ENCODE measurements around the gene FSTL4.

Gene FSTL4

DNA sequence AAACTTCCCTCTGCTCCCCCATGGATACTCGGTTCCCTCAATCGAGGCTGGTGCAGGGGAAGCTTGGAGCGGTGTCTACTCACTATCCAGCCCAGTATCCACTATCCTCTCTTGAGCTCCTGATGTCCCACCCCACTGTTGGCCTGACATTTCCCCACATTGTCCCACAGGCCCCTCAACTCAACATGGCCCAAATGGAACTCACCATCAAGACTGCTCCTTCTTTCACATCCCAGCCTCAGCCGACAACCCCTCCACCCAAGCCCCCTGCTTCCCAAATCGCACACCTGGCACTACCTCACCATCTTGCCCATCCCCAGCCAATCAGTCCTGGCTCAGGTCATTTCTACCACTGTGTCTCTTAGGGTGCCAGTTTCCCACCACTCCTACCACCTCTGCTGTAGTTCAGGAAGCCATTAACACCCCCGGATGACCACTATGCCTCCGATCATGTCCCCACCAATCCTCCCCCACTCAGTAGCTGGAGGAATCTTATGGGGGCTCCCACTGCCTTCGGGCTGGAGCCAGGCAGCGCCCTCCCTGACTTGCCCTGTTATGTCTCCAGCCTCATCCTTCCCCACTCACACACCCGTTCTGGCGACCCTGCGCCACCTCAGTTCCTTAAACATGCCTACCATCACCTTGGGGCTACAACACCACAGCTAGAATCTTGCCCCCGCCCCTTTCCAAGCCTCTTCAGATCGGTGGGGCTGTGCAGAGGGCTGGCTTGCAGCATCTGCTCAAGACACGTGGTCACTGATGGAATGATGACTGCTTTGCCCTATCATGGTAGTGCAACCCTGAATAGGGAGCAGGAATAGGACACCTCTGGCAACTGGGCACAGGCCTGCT is 273.6 kb downstream of the FSTL4 start:
- no peak for DNase-seq (ENCODE audit: low read depth)

DNA sequence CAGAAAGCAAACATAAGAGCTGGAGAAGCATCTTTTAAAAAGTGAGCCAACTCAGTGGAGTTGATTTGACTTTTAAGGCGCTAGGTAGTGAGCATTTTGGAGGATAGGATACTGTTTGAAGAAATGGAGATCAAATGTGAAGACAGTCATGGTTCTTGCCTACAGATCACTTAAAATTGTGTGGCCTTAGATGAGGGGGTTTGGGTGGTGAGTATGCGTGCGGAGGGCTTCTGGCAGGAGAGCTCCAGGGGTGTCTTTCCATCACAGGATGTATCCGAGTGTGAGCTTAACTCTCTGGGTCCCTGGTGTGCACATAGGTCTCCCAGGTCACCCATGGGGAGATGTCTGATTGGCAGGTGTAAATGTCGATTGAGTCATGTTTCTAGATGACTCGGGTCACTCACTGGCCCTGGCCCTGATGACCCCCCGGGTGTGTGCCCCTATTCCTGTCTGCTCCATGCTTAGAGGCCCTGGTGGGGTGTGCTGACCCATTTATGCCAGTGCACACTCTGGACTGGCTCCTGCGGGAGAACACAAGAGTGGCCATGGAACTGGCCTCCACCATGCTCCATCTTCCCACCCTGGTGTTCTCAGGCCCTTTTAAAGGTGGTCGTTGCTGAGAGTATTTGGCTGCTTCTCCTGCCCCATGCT is 274.4 kb downstream of the FSTL4 start:
- DNase-seq (ENCODE audit: low read depth): no peak

DNA sequence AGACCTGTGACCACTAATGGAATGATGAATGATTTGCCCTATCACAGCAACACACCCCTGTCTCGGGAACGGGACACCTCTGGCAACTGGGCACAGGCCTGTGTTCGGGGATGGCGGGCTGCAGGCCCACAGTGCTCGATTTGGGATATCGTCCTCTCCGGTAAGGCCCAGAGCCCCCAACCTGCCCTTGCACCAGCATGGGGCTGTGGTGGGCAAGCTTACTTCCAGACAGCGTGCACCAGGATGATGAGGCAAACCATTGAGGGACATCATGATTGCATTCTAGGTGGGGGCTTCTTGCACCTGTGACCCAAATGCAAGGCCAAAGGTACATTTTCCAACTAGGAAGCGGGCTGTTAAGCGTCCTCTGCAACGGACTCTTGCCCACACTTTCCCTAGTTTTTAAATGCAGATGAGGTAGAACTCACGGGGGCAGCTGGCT is 275.4 kb downstream of the FSTL4 start:
- DNase-seq (ENCODE audit: low read depth): no peak

DNA sequence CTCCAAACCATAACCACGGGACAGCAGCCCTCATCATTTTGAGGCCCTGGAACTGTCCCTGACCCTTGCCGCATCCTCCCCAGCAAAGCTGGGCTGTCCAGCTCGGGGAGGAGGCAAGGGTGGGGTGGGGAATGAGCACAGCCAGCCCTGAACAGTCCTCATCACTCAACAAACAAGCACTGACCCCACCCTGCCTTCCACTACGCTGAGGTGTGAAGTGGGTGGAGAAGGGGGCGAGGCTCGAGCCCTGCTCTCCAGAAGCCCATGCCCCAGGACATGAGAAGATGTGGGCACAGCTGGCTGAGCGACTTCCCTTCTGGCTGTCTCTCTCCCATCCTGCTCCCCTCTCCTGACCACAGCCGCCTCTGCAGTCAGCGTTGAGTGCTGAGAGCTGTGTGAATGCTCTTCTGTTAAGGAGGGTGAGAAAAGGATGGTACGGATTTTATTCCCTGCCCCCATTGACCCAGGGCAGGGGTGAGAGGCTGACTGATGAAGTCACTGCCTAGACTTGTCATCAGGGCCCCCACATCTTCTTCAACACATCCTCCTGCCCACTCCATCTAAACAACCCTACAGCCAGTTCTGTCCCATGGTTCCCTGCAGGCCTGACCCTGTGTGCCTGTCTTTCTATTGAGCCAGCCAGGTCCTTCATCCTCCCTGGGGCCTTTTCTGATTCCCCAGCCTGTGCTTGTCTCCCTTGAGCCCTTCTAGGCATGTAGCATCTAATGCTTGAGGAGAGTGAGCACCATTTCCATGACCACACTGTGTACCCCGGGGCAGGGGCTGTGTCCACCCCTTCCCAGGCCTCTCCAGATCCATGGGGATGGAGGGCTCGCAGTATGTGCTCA is 276.0 kb downstream of the FSTL4 start:
- DNase-seq (ENCODE audit: low read depth): no peak

DNA sequence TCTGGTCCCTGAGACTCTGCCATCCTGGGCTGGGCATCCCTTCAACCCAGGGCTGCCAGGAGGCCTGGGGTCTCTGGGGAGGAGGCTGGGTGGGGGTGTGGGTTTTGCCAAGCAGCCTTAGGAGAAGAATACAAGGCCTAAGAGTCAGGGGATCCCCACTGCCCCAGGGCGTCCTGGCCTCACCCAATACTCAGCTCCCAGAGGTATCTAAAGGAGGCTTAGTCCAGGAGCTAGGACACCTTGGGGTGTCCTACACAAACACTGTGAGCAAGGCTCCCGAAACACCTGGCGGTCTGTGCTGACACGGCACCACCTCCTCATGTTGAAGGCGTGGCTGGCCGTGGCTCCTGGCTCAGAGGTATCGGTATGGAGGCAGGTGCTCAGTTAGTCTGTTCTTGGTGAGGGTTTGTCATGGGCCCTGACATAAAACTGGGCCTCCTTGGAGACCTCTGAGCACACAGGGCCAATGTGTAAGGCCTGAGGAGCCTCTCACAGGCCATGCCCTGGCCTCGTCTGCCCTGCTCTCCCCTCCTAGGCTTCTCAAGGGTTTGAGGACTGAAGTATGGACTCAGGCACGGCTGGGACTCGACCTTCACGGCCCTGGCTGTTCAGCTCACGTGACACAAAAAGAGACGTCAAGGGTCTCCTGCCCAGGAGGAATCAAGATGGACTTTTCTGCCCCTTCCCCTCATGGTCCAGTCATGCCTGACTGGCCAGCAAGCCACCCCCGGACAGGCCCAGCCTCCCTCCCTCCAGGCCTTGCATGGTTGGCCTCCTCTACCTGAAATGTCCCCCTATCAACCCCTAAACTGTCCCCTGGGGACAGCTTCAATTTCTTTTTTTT is 277.3 kb downstream of the FSTL4 start:
- no peak for DNase-seq (ENCODE audit: low read depth)

DNA sequence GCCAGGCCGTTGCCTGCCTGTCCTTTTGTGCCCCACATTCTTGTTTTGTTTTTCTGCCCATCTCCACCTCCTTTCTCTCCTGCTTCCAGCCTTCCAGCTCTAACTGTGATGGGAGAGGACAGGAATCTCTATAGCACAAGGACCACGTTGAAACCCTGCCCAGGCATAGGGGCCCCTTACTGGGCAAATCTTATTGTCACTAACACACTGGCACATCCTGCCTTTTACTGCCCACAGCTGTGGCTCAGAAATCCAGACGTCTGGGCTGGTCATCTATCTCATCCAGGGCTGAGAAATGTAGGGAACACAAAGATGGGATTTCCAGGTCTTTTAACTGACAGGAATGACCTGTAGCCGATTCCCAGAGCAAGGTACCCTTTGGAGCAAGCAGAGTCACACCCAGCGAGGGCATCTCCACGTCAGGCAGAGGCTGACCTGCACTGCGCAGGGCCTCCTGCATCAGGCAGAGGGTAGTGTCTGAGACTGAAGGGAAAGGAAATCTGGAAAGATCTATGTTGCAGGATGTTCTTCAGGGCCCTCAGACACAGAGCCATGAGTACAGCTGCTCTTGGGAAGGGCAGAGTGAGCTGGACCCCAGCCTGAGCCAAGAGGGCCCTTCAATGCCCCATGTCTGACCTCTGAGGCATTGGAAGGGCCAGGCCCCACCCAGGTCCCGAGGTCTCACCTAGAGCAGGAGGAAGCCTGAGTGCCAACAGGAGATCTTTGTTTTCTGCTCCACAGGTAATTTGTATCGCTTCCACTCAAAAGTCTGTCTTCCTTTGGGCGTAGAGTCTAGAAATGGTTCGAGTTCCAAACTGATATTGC is 278.8 kb downstream of the FSTL4 start:
- DNase-seq (ENCODE audit: low read depth): no peak

DNA sequence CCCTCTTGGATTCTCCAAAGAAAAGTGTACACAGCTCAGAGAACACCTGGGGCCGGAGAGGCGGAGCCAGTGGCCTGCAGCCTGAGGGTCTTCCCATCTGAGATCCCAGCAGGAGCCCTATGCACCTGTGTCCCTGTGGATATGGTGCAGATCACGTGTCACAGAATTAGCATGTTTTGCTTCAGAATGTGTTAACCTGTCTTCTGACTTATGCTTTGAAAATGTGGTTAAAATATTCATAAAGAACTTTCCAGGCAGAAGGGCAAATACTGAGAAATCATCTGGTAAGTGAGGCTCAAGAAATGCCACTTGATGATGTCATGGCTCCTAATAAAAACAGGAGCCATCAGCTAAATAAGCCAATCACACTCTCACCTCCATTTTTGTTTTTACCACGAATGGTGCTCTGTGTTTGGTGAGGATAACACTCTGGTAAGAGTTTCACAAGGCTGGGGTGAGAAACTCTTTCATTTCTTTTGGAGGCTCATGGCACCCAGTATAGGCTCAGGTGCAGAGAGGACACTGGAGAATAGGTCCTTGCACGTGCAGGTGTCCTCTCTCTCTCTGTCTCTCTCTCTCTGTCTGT is 279.8 kb downstream of the FSTL4 start:
- DNase-seq (ENCODE audit: low read depth): no peak

DNA sequence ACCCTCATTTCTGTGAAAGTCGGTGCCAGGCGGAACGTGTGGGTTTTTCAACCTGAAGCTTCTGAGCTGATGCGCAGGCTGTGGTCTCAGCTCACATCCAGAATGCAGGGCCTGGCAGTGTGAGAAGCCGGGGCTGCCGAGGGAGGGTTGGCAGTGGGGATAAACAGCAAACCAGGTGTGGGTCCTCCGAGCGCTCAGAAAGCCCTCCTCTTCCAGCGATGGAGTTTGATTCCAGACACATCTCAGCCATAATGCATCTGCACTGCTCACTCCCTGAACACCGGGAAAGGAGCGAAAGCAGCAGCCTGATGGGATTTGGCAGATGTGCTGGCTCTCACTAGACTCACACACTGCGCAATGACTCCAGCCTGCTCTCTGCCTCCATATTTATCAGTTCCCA is 280.4 kb downstream of the FSTL4 start:
- DNase-seq (ENCODE audit: low read depth): no peak

DNA sequence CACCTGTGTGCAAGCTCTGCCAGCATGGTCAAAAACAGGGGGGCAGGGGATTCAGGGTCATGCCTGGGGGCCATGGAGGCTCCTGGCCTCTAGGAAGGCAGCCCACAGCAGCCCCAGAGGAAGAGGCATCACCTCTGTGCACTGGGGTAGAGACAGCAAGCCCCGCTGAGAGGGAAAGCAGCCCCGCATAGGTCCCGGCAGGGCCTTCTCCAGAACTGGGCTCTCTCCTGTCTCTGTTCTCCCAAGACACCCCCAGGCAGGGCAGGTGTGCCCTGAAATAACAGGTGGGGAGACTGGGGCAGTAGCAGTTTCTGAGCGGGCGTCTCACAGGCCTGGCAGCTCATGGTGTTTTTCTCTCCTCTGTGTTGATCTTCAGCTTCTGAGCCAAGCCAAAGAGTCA is 281.4 kb downstream of the FSTL4 start:
- DNase-seq (ENCODE audit: low read depth): no peak

DNA sequence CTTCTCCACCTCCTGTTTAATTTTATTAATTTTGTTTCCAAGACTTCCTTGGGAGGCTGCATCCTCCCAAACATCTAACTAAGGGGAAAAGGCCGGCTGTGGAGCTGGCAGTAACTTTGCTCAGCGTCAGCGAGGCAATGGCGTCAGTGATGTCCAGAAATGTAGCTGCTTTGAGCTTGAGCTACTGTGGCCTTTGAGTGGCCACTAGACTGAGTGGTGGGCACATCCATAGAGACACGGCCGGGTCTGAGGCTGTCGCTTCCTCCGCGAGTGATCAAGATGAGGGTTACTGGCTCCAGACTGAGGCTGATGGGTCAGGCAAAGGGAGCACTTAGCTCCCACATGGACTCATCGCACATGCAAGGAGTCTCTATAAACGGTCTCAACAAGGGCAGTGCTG is 283.5 kb downstream of the FSTL4 start:
- no peak for DNase-seq (ENCODE audit: low read depth)

DNA sequence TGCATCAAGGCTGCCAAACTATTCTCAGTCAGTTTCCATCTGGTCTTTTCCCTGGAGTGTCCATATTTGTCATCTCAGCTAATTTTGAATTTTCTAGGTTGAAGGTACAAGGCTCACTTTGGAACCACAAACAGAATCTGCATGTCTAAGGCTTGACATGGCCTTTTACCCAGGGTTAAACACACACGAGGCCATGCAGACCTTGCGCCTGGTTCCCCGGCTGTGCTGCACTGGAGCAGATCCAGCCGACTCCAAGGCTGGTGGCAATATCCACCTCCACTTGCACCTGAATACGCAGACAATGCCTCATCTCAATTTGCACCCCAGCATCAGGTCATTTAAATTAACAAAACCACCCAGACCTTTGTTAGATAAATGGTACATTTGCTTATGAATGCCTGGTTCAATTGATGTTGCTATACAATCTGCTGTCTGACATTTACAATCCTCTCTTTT is 284.4 kb downstream of the FSTL4 start:
- DNase-seq (ENCODE audit: low read depth): no peak

DNA sequence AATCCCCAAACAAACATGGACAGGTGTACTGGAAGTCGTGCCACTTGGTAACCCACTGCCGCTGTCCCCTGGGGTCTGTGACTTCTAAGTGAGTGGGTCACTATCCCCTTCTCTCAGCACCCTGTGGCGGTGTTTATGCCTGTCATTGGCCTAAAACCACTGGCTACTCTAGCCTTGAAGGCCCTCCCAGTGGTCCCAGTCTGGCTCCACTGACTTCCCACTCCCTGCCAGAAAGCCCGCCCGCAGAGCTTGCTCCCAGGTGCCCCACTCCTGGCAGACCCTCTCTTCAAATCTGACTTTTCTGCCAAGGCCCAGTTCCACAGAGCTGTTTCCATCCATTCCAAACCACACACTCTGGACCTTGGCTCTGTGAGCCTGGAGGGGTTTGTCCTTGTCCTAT is 286.0 kb downstream of the FSTL4 start:
- DNase-seq (ENCODE audit: low read depth): no peak

DNA sequence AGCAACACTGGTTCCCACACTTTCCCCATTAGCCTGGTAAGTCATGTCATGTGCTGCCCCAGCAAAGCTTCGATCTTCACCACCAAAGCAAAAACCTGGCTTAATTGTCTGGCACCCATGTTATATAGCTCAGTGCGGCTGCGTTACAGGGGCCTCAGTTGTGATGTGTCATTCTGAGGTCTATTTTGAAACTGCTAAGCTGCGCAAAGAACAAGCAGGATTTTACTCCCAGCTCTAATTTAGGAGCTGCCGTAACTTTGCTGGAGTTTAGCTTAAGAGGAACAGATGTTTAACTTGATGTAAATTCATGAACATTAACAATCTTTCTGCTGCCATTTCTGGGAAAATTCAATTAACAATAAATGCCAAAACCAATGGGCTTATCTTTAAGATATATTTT is 286.5 kb downstream of the FSTL4 start:
- DNase-seq (ENCODE audit: low read depth): no peak

DNA sequence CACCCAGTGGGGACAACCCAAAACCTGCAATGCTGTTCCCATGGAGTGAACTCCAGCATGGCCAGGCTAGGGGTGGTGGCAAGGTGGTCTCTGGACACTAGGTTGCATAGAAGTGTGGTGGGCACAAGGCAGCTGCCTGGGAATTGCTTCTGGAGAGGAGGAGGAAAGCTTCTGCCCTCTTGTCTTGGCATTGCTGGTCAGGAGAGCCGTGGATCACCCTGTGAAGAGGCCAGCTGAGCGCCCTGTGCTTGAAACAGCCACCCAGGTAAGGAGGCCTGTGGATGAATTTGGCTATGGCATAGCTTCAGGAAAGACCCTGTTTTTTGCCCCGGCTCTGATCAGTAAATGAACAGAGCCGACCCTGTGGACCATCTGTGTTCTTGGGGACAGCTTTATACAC is 287.4 kb downstream of the FSTL4 start:
- no peak for DNase-seq (ENCODE audit: low read depth)

DNA sequence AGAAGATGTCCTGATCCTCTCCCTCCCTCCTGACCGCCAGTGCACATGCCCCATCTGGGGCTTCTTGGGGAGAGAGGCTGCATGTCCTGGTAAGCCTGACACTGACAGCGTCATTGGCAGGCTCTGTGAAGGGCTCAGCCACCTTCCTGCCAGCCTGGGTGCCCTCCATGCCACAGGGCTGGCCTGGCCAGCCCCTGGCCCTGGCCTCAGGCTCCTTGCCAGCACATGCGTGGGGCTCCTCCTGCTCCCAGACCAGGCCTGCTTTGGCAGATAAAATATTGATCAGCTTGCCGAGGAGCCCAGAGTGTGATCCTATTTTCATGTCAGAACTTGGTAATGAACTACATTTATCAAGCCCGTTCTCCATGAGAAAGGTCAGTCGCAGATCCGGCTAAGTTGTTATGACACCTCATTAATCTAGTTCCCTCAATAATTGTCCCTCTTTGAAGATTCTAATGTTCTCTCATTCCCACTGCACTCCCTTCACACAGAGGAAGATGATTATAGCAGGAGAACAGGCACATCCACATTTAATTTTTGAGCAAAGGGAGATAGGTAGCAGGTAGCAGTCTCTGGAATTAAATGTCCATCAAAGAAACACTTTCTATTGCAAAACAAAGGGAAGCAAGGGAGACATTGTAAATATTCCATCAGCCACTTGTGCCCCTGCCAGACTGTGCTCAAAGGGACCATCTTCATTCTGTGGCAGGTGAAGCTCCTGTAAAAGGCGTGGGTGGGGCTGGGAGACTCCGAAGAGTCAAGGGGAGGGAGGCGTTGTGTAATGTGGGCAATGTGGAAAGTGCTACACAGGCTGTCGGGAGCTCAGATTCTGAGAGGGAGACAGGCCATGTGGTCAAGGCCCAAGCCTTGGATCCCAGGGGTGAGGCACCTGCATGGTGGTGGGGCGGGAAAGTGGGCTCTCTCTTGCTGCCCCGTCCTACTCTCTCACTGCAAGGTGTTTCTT is 288.6 kb downstream of the FSTL4 start:
- DNase-seq (ENCODE audit: low read depth): no peak

DNA sequence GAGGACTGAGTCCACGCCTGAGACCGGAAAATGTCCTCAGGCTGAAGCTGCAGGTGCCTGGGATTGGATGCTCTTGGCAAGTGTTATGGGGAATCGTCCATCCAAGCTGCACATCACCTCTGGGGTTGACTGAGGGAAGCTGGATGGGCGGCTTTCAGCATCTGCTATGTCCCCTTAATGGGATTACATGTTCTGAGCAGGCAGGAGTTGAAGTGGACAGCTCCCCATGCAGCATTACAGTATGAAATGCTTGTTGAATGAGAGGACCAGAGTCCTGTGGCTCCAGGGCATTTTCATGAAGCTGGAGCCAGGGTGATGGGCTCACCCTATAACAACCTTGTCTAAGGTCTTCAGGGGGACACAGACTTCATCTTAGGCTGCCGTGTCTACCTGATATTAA is 289.6 kb downstream of the FSTL4 start:
- no peak for DNase-seq (ENCODE audit: low read depth)

DNA sequence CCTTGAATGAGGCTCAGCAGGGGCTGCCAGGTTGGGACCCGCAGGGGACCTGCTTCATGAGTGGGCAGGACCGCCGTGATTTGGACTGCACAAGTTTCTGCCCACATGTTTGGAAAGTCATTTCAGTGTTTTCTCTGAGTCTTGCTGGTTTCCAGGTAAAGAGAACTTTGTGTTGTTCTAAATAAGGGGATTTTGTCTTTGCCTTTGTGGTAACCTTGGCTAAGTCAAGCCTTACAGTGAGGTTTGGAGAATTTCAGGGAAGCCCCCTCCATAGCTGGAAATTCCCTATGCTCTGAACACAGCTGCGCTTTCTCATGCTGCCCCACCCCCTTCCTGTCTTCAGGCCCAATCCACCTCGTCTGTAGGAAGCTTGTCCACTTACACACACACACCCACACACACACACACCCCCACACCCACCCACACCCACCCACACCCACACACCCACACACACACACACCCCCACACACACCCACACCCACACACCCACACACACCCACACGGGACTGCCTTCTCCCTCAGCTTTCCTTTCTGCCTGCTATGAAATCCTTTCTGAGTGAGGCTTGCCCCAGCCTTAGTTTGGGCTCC is 290.4 kb downstream of the FSTL4 start:
- DNase-seq (ENCODE audit: low read depth): no peak

DNA sequence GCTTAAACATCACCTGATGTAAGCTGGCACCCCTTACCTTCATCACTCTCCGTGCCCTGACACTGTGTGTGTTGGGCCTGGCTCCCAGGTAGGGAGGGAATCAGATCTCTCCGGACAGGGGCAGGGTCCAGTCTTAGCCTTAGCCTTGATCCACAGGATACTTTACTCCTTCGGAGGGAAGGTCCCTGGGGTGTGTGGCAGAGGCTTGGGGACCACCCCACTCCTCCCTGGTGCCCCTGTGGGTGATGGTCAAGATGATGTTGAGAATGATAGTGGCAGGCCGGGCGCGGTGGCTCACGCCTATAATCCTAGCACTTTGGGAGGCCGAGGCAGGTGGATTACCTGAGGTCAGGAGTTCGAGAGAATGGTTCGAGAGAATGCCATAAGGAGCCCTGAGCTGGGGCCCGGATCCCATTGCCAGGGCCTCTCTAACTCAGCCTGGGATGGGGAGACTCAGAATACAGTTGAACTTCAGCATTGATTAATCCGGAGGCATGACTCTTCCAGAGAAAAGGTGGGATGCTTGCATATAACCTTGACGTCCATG is 291.0 kb downstream of the FSTL4 start:
- no peak for DNase-seq (ENCODE audit: low read depth)
